ENCODE data around the gene LRRK1. TPM values are rescaled to one million over a fixed set of nuclear protein-coding genes. Genes with fewer than 3 reads are reported as not detected.

LRRK1 gene
- total and polyA plus RNA-seq, 2 experiments from 2014 or later: 6.2 to 6.4 TPM

DNA sequence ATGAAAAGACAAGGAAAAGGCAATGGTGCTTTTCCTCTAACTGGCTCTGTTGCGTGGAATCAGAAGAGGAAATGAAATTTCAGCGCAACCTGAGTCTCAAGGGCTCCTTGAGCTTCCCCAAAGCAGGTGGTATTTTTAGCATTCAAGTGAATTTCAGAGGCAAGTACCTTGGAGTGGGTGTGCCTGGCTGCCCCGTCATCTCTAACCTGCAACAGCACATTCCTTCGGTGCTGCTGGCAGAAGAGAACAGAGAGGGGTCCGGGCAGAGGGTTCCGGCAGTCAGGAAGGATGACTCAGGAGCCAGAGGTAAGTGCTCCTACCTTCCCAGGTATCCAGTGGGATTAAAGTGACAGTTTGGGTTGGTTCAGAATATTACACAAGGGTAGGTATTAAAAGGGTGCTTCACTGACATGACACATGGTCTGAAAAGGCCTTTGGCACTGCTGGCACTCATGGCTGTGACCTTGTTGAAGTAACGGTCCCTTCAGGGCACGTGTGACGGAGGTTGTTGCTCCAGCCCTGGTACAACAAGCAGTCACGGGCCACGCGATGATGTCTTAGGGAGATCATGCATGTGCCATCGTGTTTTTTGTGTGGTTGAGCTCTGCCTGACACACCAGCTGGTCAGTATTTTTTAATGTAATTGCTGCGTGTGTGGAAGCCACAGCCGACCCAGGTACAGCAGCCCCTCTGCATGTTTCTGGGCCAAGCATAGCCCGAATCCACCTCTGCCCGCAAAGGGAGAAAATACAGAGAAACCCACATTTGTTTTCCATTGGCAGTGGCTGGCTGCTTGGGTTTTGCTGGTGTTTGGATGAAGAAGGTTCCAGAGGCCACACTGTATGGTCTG is 75.7 kb downstream of the LRRK1 start:
- in situ Hi-C loops (cut with MboI): no loop called here
- Histone ChIP-seq H3K4me3 (no peak overlapping the region), H3K27ac (no peak overlapping the region), H3F3A (ENCODE audit: insufficient read depth) (peaks cover 10% of the 10 kb centered on the region), H3K4me2 (ENCODE audit: unreplicated experiment) (no peak overlapping the region), H4K20me1 (ENCODE audit: insufficient read depth) (no peaks in the 10 kb centered on the region), H3K4me1 (ENCODE audit: insufficient read depth) (peaks cover 10% of the 10 kb centered on the region), H2AFZ (no peak overlapping the region), H3K9me2 (ENCODE audit: insufficient read depth) (no peaks in the 10 kb centered on the region), H3K79me2 (ENCODE audit: insufficient read depth) (no peaks in the 10 kb centered on the region), H3K36me3 (ENCODE audit: low read depth) (no peaks in the 10 kb centered on the region), H3K9ac (no peak overlapping the region), H3K27me3 (replicated peaks; ENCODE audit: insufficient read depth) (no peaks in the 10 kb centered on the region), H3K9me3 (ENCODE audit: low read depth) (no peaks in the 10 kb centered on the region)
- TF ChIP-seq EZH2phosphoT487 (IDR thresholded peaks at IDR 0.05; ENCODE audit: insufficient read depth, low read depth): no peak
- TF ChIP-seq EZH2 (IDR thresholded peaks at IDR 0.05; ENCODE audit: insufficient read depth, poor library complexity, severe bottlenecking): no peak
- DNase-seq: no peak
- 91 to 92% methylated on average over 17 of the region's 17 CpGs for WGBS, 2 experiments (ENCODE audit: low coverage in 1 of 2, low lambda C conversion rate in 2 of 2, missing lambda C conversion rate in 2 of 2)

DNA sequence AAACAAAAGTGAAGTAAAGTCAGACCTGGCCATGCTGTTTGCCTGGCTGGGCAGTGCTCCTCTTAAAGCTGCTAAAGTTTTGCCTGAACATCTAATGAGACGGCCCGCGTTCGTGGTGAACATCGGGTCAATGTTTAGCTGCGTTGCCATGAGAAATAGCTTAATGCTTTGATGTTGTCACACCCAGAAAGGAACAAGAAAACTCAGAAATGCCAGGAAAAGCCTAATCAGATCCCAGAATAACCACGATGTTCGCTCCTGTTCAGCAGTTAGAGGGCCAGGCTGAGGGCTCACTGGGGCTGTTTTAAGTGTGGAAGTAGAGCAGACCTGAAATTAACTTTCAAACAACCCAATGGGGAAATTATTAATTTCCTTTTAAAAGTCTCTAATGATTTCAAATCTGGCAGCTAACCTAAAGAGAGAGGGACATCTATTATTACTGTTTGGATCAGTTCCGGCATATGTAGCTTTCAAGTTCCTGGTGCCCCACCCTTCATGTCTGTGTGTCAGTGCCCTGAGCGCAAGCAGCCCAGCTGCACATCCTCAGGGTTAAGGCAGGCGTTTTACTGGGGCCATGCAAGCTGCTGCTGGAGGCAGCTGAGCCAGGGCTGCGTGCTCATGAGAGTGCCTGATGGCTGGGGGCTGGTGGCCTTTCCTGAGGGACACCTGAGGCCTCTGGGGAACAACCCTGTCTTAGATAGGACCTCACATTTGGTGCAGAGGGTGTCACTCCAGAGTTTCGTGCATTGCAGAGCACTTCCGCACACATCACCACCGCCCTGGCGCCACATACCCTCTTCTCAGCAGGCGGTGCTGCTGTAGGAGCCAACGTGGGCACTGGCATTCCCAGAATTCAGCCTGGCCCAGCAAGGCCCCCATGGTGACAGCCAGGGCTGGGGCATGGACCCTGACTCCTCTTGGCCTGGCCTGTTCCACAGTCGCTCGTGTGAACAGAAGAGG is 76.6 kb downstream of the LRRK1 start:
- Histone ChIP-seq H3K4me3 (no peak overlapping the region), H3K27me3 (replicated peaks; ENCODE audit: insufficient read depth) (no peaks in the 10 kb centered on the region), H3K9ac (no peak overlapping the region), H3K4me1 (ENCODE audit: insufficient read depth) (peaks cover 20% of the 10 kb centered on the region), H3K9me2 (ENCODE audit: insufficient read depth) (no peaks in the 10 kb centered on the region), H3K27ac (no peak overlapping the region), H3K9me3 (ENCODE audit: low read depth) (no peaks in the 10 kb centered on the region), H3K36me3 (ENCODE audit: low read depth) (no peaks in the 10 kb centered on the region), H3F3A (ENCODE audit: insufficient read depth) (peaks cover 17% of the 10 kb centered on the region), H4K20me1 (ENCODE audit: insufficient read depth) (no peaks in the 10 kb centered on the region), H3K4me2 (ENCODE audit: unreplicated experiment) (no peak overlapping the region), H2AFZ (no peak overlapping the region), H3K79me2 (ENCODE audit: insufficient read depth) (no peaks in the 10 kb centered on the region)
- WGBS, 2 experiments (ENCODE audit: low coverage in 1 of 2, low lambda C conversion rate in 2 of 2, missing lambda C conversion rate in 2 of 2): 78 to 80% methylated on average over 19 to 20 of the region's 20 CpGs
- in situ Hi-C loops (cut with MboI): no loop called here
- TF ChIP-seq EZH2 (IDR thresholded peaks at IDR 0.05; ENCODE audit: insufficient read depth, poor library complexity, severe bottlenecking) (no peak), EZH2phosphoT487 (IDR thresholded peaks at IDR 0.05; ENCODE audit: insufficient read depth, low read depth) (no peak)
- DNase-seq: no peak

DNA sequence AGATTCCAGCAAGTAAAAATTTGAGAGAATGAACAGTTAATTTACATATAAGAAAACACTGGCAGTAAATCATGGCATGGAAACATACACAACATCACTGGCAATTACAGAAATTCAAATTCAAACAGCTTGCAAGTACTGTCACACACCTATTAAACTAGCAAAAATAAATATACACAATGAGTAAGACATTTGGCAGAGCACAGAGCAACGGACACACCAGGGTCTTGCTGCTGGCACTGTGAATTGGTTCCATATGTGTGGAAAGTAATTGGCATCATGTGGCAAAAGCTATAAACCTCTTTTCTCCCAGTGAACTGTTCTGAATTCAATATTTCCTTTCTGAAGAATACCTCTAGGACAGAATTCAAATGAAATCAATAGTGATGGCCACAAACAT is 78.3 kb downstream of the LRRK1 start:
- H3K4me1 ChIP-seq (ENCODE audit: insufficient read depth): peaks cover 20% of the 10 kb centered on the region
- H3K27me3 ChIP-seq (replicated peaks; ENCODE audit: insufficient read depth): no peaks in the 10 kb centered on the region
- DNase-seq: peak; percentile 55
- H3K4me2 ChIP-seq (ENCODE audit: unreplicated experiment): no peak overlapping the region
- no peak overlapping the region for H3K9ac ChIP-seq
- no peak overlapping the region for H3K27ac ChIP-seq
- TF ChIP-seq EZH2 (IDR thresholded peaks at IDR 0.05; ENCODE audit: insufficient read depth, poor library complexity, severe bottlenecking): no peak
- TF ChIP-seq EZH2phosphoT487 (IDR thresholded peaks at IDR 0.05; ENCODE audit: insufficient read depth, low read depth): no peak
- no peaks in the 10 kb centered on the region for H4K20me1 ChIP-seq (ENCODE audit: insufficient read depth)
- H3K9me2 ChIP-seq (ENCODE audit: insufficient read depth): no peaks in the 10 kb centered on the region
- peaks cover 17% of the 10 kb centered on the region for H3F3A ChIP-seq (ENCODE audit: insufficient read depth)
- no peaks in the 10 kb centered on the region for H3K9me3 ChIP-seq (ENCODE audit: low read depth)
- no peak overlapping the region for H2AFZ ChIP-seq
- no peaks in the 10 kb centered on the region for H3K79me2 ChIP-seq (ENCODE audit: insufficient read depth)
- 10 to 12% methylated on average over 1 of the region's 1 CpG for WGBS, 2 experiments (ENCODE audit: low coverage in 1 of 2, low lambda C conversion rate in 2 of 2, missing lambda C conversion rate in 2 of 2)
- no peaks in the 10 kb centered on the region for H3K36me3 ChIP-seq (ENCODE audit: low read depth)
- H3K4me3 ChIP-seq: no peak overlapping the region
- in situ Hi-C loops (cut with MboI): no loop called here

DNA sequence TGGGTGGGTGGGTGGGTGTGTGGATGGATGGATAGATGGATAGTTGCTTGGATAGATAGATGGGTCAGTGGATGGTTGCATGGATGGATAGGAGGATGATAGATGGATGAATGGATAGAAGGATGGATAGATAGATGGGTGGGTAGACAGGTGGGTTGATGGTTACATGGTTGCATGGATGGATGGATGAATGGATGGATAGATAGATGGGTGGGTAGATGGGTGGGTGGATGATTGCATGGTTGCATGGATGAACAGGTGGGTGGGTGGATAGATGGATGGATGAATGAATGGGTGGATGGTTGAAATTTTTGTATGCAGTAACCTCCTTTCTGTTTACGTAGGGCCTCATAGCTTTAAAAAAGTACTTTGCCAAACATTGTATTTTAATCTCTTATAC is 79.5 kb downstream of the LRRK1 start:
- H3K4me1 ChIP-seq (ENCODE audit: insufficient read depth): peaks cover 20% of the 10 kb centered on the region
- H3K27ac ChIP-seq: no peak overlapping the region
- no peak for DNase-seq
- H3K4me2 ChIP-seq (ENCODE audit: unreplicated experiment): no peak overlapping the region
- H3K9ac ChIP-seq: no peak overlapping the region
- WGBS, 2 experiments (ENCODE audit: low coverage in 1 of 2, low lambda C conversion rate in 2 of 2, missing lambda C conversion rate in 2 of 2): 88 to 100% methylated on average over 1 of the region's 1 CpG
- H3K9me3 ChIP-seq (ENCODE audit: low read depth): no peaks in the 10 kb centered on the region
- in situ Hi-C loops (cut with MboI): no loop called here
- no peaks in the 10 kb centered on the region for H3K79me2 ChIP-seq (ENCODE audit: insufficient read depth)
- H3K4me3 ChIP-seq: no peak overlapping the region
- peaks cover 17% of the 10 kb centered on the region for H3F3A ChIP-seq (ENCODE audit: insufficient read depth)
- no peaks in the 10 kb centered on the region for H3K9me2 ChIP-seq (ENCODE audit: insufficient read depth)
- H2AFZ ChIP-seq: no peak overlapping the region
- H3K27me3 ChIP-seq (replicated peaks; ENCODE audit: insufficient read depth): no peaks in the 10 kb centered on the region
- H4K20me1 ChIP-seq (ENCODE audit: insufficient read depth): no peaks in the 10 kb centered on the region
- H3K36me3 ChIP-seq (ENCODE audit: low read depth): no peaks in the 10 kb centered on the region
- TF ChIP-seq EZH2phosphoT487 (IDR thresholded peaks at IDR 0.05; ENCODE audit: insufficient read depth, low read depth) (no peak), EZH2 (IDR thresholded peaks at IDR 0.05; ENCODE audit: insufficient read depth, poor library complexity, severe bottlenecking) (no peak)
